Panc1 (cell line): ENCODE measurements around the gene SLC8A1. TPM values are rescaled to one million over a fixed set of nuclear protein-coding genes. Genes with fewer than 3 reads are reported as not detected.

ENCODE experiments used
- ATAC-seq: fragments of 200-7000 bp; cut with Tn5 transposase; 2 replicates; pipeline ENCODE4 v1.9.1; 2020; ENCODE audit warnings: mild to moderate bottlenecking, moderate library complexity
- BruUV-seq: library from RNA; stranded (reverse); fragments of 400-500 nt; replicated peaks from 2 replicates; lab custom pipeline; 2021; lab: Mats Ljungman, UMichigan
- CTCF ChIA-PET: fragments of 300-600 bp; sonication (Branson Sonifier 250); formaldehyde crosslinking; loops from one replicate; lab custom pipeline; 2022; ENCODE audit warnings: antibody characterized with exemption; lab: Charles Lee
- POLR2A ChIA-PET: fragments of 300-600 bp; sonication (Branson Sonifier 250); formaldehyde crosslinking; loops from one replicate; lab custom pipeline; 2022; ENCODE audit warnings: antibody characterized with exemption; lab: Charles Lee
- DNase-seq: peaks from one replicate; pipeline ENCODE4 v3.0.0-alpha.2; 2010; ENCODE audit warnings: low read depth, low spot score
- H3K27ac ChIP-seq: 2 replicates; pipeline ENCODE4 v1.5.1; 2011; ENCODE audit warnings: mild to moderate bottlenecking, low read length, inconsistent platforms
- H3K27me3 ChIP-seq: fragments of 200-500 bp; sonication (Bioruptor generic); 2 replicates; pipeline ENCODE4 v1.6.0; 2014; ENCODE audit warnings: low read length, inconsistent platforms; ENCODE audit not compliant: control insufficient read depth, insufficient read depth
- H3K36me3 ChIP-seq: fragments of 200-500 bp; sonication (Bioruptor generic); 2 replicates; pipeline ENCODE4 v1.5.1; 2014; ENCODE audit warnings: inconsistent platforms, mild to moderate bottlenecking, low read length, moderate library complexity; ENCODE audit not compliant: control insufficient read depth, insufficient read depth
- H3K4me1 ChIP-seq: 2 replicates; pipeline ENCODE4 v1.5.1; 2011; ENCODE audit warnings: inconsistent platforms, mild to moderate bottlenecking, low read length, moderate library complexity; ENCODE audit not compliant: control insufficient read depth, insufficient read depth
- H3K4me3 ChIP-seq, 2 experiments: 2 replicates each; pipeline ENCODE4 v1.5.1; 2011 to 2012; ENCODE audit warnings: low read depth in 2 of 2, low read length in 2 of 2, mild to moderate bottlenecking in 2 of 2, inconsistent platforms in 1 of 2, moderate library complexity in 1 of 2
- H3K9me3 ChIP-seq: fragments of 200-500 bp; sonication (Bioruptor generic); 2 replicates; pipeline ENCODE4 v1.5.1; 2014; ENCODE audit warnings: low read depth, mild to moderate bottlenecking, inconsistent platforms, low read length, moderate library complexity; ENCODE audit not compliant: control insufficient read depth, insufficient read depth
- CTCF ChIP-seq: fragments of 450-650 bp; IDR thresholded peaks from 2 replicates; pipeline ENCODE4 v1.5.1; 2017; ENCODE audit warnings: mild to moderate bottlenecking
- POLR2AphosphoS5 ChIP-seq: IDR thresholded peaks from 2 replicates; pipeline ENCODE4 v1.6.1; 2012; ENCODE audit warnings: mild to moderate bottlenecking, low read depth, low read length, moderate library complexity
- REST ChIP-seq, 2 experiments: IDR thresholded peaks; 2 replicates each; pipeline ENCODE4 v1.6.1; 2011 to 2012; ENCODE audit warnings: low read depth in 2 of 2, control low read depth in 1 of 2, low read length in 1 of 2, mild to moderate bottlenecking in 1 of 2, moderate library complexity in 1 of 2; ENCODE audit not compliant: insufficient read depth in 1 of 2
- SIN3A ChIP-seq: IDR thresholded peaks from 2 replicates; pipeline ENCODE4 v1.6.1; 2012; ENCODE audit warnings: low read depth, mild to moderate bottlenecking, low read length, moderate library complexity, borderline replicate concordance; ENCODE audit not compliant: insufficient read depth
- TCF7L2 ChIP-seq: IDR thresholded peaks from 2 replicates; pipeline ENCODE4 v1.6.1; 2011; ENCODE audit warnings: mild to moderate bottlenecking, low read depth, low read length, inconsistent platforms
- in situ Hi-C: cut with HindIII; loops from 2 replicates; pipeline ENCODE4 v1.10.0; 2016; ENCODE audit warnings: low sequenced_read_pairs, low pct_unique_long_range_greater_than_20kb
- intact Hi-C: fragments of 100-400 bp; cut with micrococcal nuclease; formaldehyde crosslinking; loops from one replicate; pipeline ENCODE4 v1.10.0; 2022; ENCODE audit not compliant: unreplicated experiment
- total RNA-seq: library from RNA; stranded (reverse); gene quantifications from one replicate; pipeline ENCODE4 v1.2.1, GENCODE V29; 2021; ENCODE audit not compliant: unreplicated experiment

Gene SLC8A1
- total RNA-seq, 1 experiment from 2014 or later: 0.59 TPM

- in situ Hi-C loops: no loop called here
Measured at GRCh38 chr2:40477361-40477760, 25.5 kb upstream of the SLC8A1 start.

GRCh38 chr2:40476436-40476835 is 24.5 kb upstream of the SLC8A1 start:
- CTCF ChIA-PET: no interaction called here

More at GRCh38 chr2:40477361-40477760, 25.5 kb upstream of the SLC8A1 start:
- no peaks in the 10 kb centered on the region for H3K36me3 ChIP-seq
- no peaks in the 10 kb centered on the region for H3K27me3 ChIP-seq
- intact Hi-C loops: no loop called here
- H3K4me1 ChIP-seq: no peaks in the 10 kb centered on the region
- no TSS peak for BruUV-seq
- ChIA-PET CTCF (no interaction called here), POLR2A (no interaction called here)
- H3K4me3 ChIP-seq: no peak overlapping the region
- TF ChIP-seq POLR2AphosphoS5: no peak
- no peak for TF ChIP-seq SIN3A
- no peak for TF ChIP-seq REST (IDR thresholded peaks at IDR 0.05; ENCODE audit: insufficient read depth in 1 of 2, low read depth in 2 of 2, low read length in 1 of 2)
- TF ChIP-seq TCF7L2: no peak
- TF ChIP-seq CTCF: no peak
- no peak overlapping the region for H3K27ac ChIP-seq
- no peak for DNase-seq
- no peak for ATAC-seq
- H3K9me3 ChIP-seq: no peaks in the 10 kb centered on the region

More at GRCh38 chr2:40476436-40476835, 24.5 kb upstream of the SLC8A1 start:
- BruUV-seq: no TSS peak
- Histone ChIP-seq H3K9me3 (no peaks in the 10 kb centered on the region), H3K36me3 (no peaks in the 10 kb centered on the region), H3K4me1 (no peaks in the 10 kb centered on the region), H3K27me3 (no peaks in the 10 kb centered on the region), H3K27ac (no peak overlapping the region), H3K4me3 (no peak overlapping the region)
- intact Hi-C loops: no loop called here
- TF ChIP-seq REST (IDR thresholded peaks at IDR 0.05; ENCODE audit: insufficient read depth in 1 of 2, low read depth in 2 of 2, low read length in 1 of 2): no peak
- TF ChIP-seq SIN3A: no peak
- no peak for TF ChIP-seq TCF7L2
- TF ChIP-seq CTCF: no peak
- no peak for TF ChIP-seq POLR2AphosphoS5
- DNase-seq (no peak), ATAC-seq (no peak)
- in situ Hi-C loops: no loop called here
- POLR2A ChIA-PET: no interaction called here
